ENCODE results near the gene MYRIP.

GRCh38 chr3:39809995-39810595, 686 bp downstream of the MYRIP start:
- TF ChIP-seq CTCF (IDR thresholded peaks at IDR 0.05) (no peak), POLR2A (IDR thresholded peaks at IDR 0.05) (no peak)

All from uterus (tissue), 2 donors.